NCI-H1417 (cell line): ENCODE measurements around the gene SHB.

Experiments used
- DNase-seq, 3 experiments: peaks; one replicate each; lab custom pipeline; 2025; lab: John Stamatoyannopoulos, UW

Gene SHB

GRCh38 chr9:37953206-37953774 lies 115.7 kb downstream of the SHB start:
- DNase-seq: no peak

GRCh38 chr9:37952731-37953130 lies 116.3 kb downstream of the SHB start:
- DNase-seq: no peak

GRCh38 chr9:37951671-37952449 lies 117.2 kb downstream of the SHB start:
- no peak for DNase-seq

- DNase-seq: no peak
Observed at GRCh38 chr9:37950561-37950960, 118.5 kb downstream of the SHB start.

GRCh38 chr9:37949576-37949975 lies 119.5 kb downstream of the SHB start:
- no peak for DNase-seq

GRCh38 chr9:37948417-37948980 lies 120.5 kb downstream of the SHB start:
- no peak for DNase-seq

GRCh38 chr9:37947977-37948376 lies 121.0 kb downstream of the SHB start:
- DNase-seq: no peak

GRCh38 chr9:37947471-37947870 lies 121.6 kb downstream of the SHB start:
- DNase-seq: no peak

GRCh38 chr9:37946971-37947370 lies 122.1 kb downstream of the SHB start:
- DNase-seq: no peak

- DNase-seq: no peak
Observed at GRCh38 chr9:37946041-37946440, 123.0 kb downstream of the SHB start.

- no peak for DNase-seq
Observed at GRCh38 chr9:37944671-37945481, 124.2 kb downstream of the SHB start.

GRCh38 chr9:37944266-37944650 lies 124.8 kb downstream of the SHB start:
- DNase-seq: no peak

- no peak for DNase-seq
Observed at GRCh38 chr9:37943345-37944265, 125.4 kb downstream of the SHB start.

- no peak for DNase-seq
Observed at GRCh38 chr9:37942621-37943344, 126.2 kb downstream of the SHB start.

GRCh38 chr9:37941253-37941652 lies 127.8 kb downstream of the SHB start:
- DNase-seq: no peak

- DNase-seq: no peak
Observed at GRCh38 chr9:37939575-37940095, 129.4 kb downstream of the SHB start.

GRCh38 chr9:37938121-37938891 lies 130.7 kb downstream of the SHB start:
- DNase-seq: no peak

GRCh38 chr9:37937366-37937765 lies 131.7 kb downstream of the SHB start:
- DNase-seq: no peak

GRCh38 chr9:37936965-37937364 lies 132.1 kb downstream of the SHB start:
- no peak for DNase-seq

GRCh38 chr9:37936376-37936775 lies 132.7 kb downstream of the SHB start:
- DNase-seq: no peak
